Uterus (tissue), 2 donors: ENCODE results near the gene PARD6A.

Source experiments
- CTCF ChIP-seq, 4 experiments: fragments of 200-600 bp in 2 of 4; fragments of 450-650 bp in 2 of 4; sonication (generic) in 2 of 4; IDR thresholded peaks; one replicate each; pipeline ENCODE4 v1.5.1; 2016 to 2019; ENCODE audit warnings: antibody characterized with exemption in 4 of 4, mild to moderate bottlenecking in 2 of 4, moderate library complexity in 1 of 4
- POLR2A ChIP-seq, 2 donors: fragments of 450-650 bp; IDR thresholded peaks; one replicate each; pipeline ENCODE4 v1.6.1; 2016; ENCODE audit warnings: antibody characterized with exemption in 2 of 2, mild to moderate bottlenecking in 1 of 2, moderate library complexity in 1 of 2

DNA sequence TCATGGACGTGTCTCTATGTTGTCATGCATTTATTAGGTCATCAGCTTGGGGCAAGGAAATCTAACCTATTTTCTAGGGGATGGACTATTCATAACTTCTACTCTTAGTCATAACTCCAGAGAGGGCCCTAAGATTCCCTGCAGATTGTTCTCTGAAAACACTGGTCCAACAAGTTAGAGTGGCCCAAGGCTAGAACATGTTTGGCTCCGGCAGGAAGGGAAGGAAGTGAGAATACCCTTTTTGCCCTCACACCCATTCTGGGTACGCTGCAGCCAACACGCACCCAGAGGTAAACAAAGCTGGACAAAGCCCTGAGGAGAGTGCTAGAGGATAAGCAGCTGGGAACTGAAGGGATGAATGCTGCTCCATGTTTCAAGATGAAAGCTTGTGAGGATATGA, 15.8 kb downstream of the PARD6A start:
- TF ChIP-seq CTCF (IDR thresholded peaks at IDR 0.05) = no peak
- TF ChIP-seq POLR2A (IDR thresholded peaks at IDR 0.05) = no peak
